ENCODE data around the gene GAREM1. TPM values are rescaled to one million over a fixed set of nuclear protein-coding genes. Genes with fewer than 3 reads are reported as not detected.

The GAREM1 gene
- total and polyA plus RNA-seq, 8 donors, result 2.5 to 60.3 (median 16.2) TPM

GRCh38 chr18:32431753-32432152 is 38.9 kb downstream of the GAREM1 start:
- Histone ChIP-seq H3K4me1 (peaks cover 5 to 64% (median 17%) of the 10 kb centered on the region in 4 donors), H3K36me3 (no peaks in the 10 kb centered on the region), H3K9me3 (peaks cover 0 to 12% (median 5%) of the 10 kb centered on the region in 4 donors), H3K4me3 (no peak overlapping the region), H3K27ac (no peak overlapping the region), H3K27me3 (no peaks in the 10 kb centered on the region)
- intact Hi-C loops (cut with DNase I; ENCODE audit: low total_unique reads), result no loop called here
- DNase-seq, result no peak
- TF ChIP-seq POLR2AphosphoS5 (IDR thresholded peaks at IDR 0.05), result no peak
- TF ChIP-seq POLR2A (IDR thresholded peaks at IDR 0.05), result no peak
- TF ChIP-seq CTCF (IDR thresholded peaks at IDR 0.05), result no peak
- no peak for TF ChIP-seq EP300 (IDR thresholded peaks at IDR 0.05)
- WGBS, 5 donors, result 68 to 99% (median 93%) methylated on average over 2 of the region's 2 CpGs

- Histone ChIP-seq H3K36me3 (no peaks in the 10 kb centered on the region), H3K4me3 (no peak overlapping the region), H3K4me1 (peaks cover 7 to 66% (median 28%) of the 10 kb centered on the region in 4 donors), H3K9me3 (peaks cover 0 to 12% (median 5%) of the 10 kb centered on the region in 4 donors), H3K27ac (no peak overlapping the region), H3K27me3 (no peaks in the 10 kb centered on the region)
- TF ChIP-seq POLR2AphosphoS5 (IDR thresholded peaks at IDR 0.05) (no peak), POLR2A (IDR thresholded peaks at IDR 0.05) (no peak), CTCF (IDR thresholded peaks at IDR 0.05) (no peak), EP300 (IDR thresholded peaks at IDR 0.05) (no peak)
- intact Hi-C loops (cut with DNase I; ENCODE audit: low total_unique reads), result no loop called here
- 31 to 51% (median 41%) methylated on average over 3 of the region's 3 CpGs for WGBS, 5 donors
- DNase-seq, result no peak
Measured at GRCh38 chr18:32429402-32429801, 41.3 kb downstream of the GAREM1 start.

- H3K4me1 ChIP-seq, result peaks cover 7 to 82% (median 30%) of the 10 kb centered on the region in 4 donors
- TF ChIP-seq CTCF (IDR thresholded peaks at IDR 0.05) (no peak), POLR2AphosphoS5 (IDR thresholded peaks at IDR 0.05) (no peak), POLR2A (IDR thresholded peaks at IDR 0.05) (no peak), EP300 (IDR thresholded peaks at IDR 0.05) (no peak)
- H3K4me3 ChIP-seq, result no peak overlapping the region
- H3K27me3 ChIP-seq, result no peaks in the 10 kb centered on the region
- peak overlapping the region in 1 of 5 donors; percentile 21 for H3K27ac ChIP-seq
- H3K36me3 ChIP-seq, result no peaks in the 10 kb centered on the region
- intact Hi-C loops (cut with DNase I; ENCODE audit: low total_unique reads), result no loop called here
- H3K9me3 ChIP-seq, result peaks cover 0 to 12% (median 5%) of the 10 kb centered on the region in 4 donors
- 38 to 63% (median 50%) methylated on average over 4 of the region's 4 CpGs for WGBS, 5 donors
- no peak for DNase-seq
Measured at GRCh38 chr18:32427084-32427900, 43.4 kb downstream of the GAREM1 start.

GRCh38 chr18:32425466-32425865 is 45.2 kb downstream of the GAREM1 start:
- peaks cover 0 to 2% (median 0%) of the 10 kb centered on the region in 4 donors for H3K9me3 ChIP-seq
- H3K27me3 ChIP-seq, result no peaks in the 10 kb centered on the region
- DNase-seq, result no peak
- 36 to 73% (median 56%) methylated on average over 1 of the region's 1 CpG for WGBS, 5 donors
- intact Hi-C loops (cut with DNase I; ENCODE audit: low total_unique reads), result no loop called here
- no peak overlapping the region for H3K4me3 ChIP-seq
- H3K4me1 ChIP-seq, result peaks cover 7 to 85% (median 33%) of the 10 kb centered on the region in 4 donors
- peak overlapping the region in 2 of 5 donors; percentile 4 to 52 for H3K27ac ChIP-seq
- no peaks in the 10 kb centered on the region for H3K36me3 ChIP-seq
- no peak for TF ChIP-seq EP300 (IDR thresholded peaks at IDR 0.05)
- no peak for TF ChIP-seq POLR2AphosphoS5 (IDR thresholded peaks at IDR 0.05)
- no peak for TF ChIP-seq CTCF (IDR thresholded peaks at IDR 0.05)
- no peak for TF ChIP-seq POLR2A (IDR thresholded peaks at IDR 0.05)
